Measurements from ENCODE around the gene GAB4.

GAB4 gene

DNA sequence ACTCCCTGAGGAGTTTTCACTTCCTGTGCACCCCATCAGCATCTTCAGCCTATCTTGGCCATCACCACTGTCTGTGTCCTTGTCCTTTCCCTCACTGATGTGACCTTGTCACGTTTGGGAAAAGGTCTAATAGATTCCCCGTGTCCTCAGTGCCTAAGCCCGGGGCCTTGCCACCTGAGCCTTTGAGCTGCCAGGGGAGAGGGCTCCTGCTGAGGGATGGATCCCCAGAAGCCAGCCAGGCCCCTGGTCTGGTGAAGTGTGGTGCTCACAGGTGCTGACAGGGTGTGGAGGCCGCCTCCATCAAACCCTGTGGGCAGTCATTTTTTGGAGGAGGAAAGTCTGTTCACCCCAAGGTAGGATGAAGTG, 47.2 kb downstream of the GAB4 start:
- TF ChIP-seq EZH2phosphoT487 (IDR thresholded peaks at IDR 0.05; ENCODE audit: borderline replicate concordance, low read length) = no peak
- TF ChIP-seq, protein P1, sequence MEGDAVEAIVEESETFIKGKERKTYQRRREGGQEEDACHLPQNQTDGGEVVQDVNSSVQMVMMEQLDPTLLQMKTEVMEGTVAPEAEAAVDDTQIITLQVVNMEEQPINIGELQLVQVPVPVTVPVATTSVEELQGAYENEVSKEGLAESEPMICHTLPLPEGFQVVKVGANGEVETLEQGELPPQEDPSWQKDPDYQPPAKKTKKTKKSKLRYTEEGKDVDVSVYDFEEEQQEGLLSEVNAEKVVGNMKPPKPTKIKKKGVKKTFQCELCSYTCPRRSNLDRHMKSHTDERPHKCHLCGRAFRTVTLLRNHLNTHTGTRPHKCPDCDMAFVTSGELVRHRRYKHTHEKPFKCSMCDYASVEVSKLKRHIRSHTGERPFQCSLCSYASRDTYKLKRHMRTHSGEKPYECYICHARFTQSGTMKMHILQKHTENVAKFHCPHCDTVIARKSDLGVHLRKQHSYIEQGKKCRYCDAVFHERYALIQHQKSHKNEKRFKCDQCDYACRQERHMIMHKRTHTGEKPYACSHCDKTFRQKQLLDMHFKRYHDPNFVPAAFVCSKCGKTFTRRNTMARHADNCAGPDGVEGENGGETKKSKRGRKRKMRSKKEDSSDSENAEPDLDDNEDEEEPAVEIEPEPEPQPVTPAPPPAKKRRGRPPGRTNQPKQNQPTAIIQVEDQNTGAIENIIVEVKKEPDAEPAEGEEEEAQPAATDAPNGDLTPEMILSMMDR (IDR thresholded peaks at IDR 0.05; ENCODE audit: low read depth, low read length, poor library complexity, severe bottlenecking) = no peak
- H3K79me2 ChIP-seq (ENCODE audit: control insufficient read depth, low read length) = no peaks in the 10 kb centered on the region
- H3K9me2 ChIP-seq (replicated peaks; ENCODE audit: control insufficient read depth, low read length) = no peaks in the 10 kb centered on the region
- H4K20me1 ChIP-seq (ENCODE audit: control insufficient read depth, insufficient read depth, low read depth, low read length) = no peaks in the 10 kb centered on the region
- H3K27ac ChIP-seq (ENCODE audit: low read depth, low read length) = no peak overlapping the region
- no peak overlapping the region for H3K4me3 ChIP-seq (ENCODE audit: low read length)
- H3F3A ChIP-seq (ENCODE audit: control insufficient read depth, insufficient read depth) = no peaks in the 10 kb centered on the region
- no peaks in the 10 kb centered on the region for H3K36me3 ChIP-seq (ENCODE audit: control insufficient read depth, low read length)
- H3K4me1 ChIP-seq (ENCODE audit: control insufficient read depth, low read length) = peaks cover 9% of the 10 kb centered on the region
- no peaks in the 10 kb centered on the region for H3K9me3 ChIP-seq (ENCODE audit: control insufficient read depth, insufficient read depth, low read length)
- H3K4me2 ChIP-seq (ENCODE audit: low read length) = no peak overlapping the region
- no peaks in the 10 kb centered on the region for H3K27me3 ChIP-seq (ENCODE audit: control insufficient read depth, low read length)

DNA sequence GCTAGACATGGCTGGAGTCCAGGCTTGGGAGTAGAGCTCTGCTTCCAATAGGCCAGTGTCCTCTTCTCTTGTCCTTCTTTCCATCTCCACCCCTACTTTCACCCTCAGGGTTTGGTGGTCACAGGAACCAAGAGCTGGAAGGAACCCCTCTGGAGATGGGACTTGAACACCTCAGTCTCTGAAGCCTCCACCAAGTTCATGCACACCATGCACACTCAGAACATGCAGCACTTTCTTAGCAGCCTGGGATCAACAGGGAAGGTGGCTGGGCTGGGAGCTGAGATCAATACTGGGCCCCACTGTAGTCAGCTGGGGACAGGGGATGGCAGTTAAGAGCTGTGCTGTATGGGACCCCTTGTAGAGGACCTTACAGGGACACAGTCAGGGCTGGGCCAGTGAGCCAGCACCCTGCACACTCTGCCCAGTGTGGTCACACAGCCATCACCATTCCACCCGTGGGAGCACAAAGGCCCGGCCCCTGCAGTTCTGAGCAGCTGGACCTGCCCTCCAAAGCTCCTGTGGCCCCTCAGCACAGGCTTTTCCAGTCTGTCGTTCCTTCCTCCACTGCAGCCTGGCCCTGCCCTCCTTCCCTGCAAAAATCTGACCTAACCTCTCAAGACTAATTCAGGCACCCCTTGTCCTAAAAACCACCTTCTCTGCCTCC, 47.7 kb downstream of the GAB4 start:
- Histone ChIP-seq H3K36me3 (ENCODE audit: control insufficient read depth, low read length) (no peaks in the 10 kb centered on the region), H3K27ac (ENCODE audit: low read depth, low read length) (no peak overlapping the region), H3F3A (ENCODE audit: control insufficient read depth, insufficient read depth) (no peaks in the 10 kb centered on the region), H3K27me3 (ENCODE audit: control insufficient read depth, low read length) (no peaks in the 10 kb centered on the region), H3K4me1 (ENCODE audit: control insufficient read depth, low read length) (peaks cover 14% of the 10 kb centered on the region), H3K79me2 (ENCODE audit: control insufficient read depth, low read length) (no peaks in the 10 kb centered on the region), H3K9me3 (ENCODE audit: control insufficient read depth, insufficient read depth, low read length) (no peaks in the 10 kb centered on the region), H3K4me3 (ENCODE audit: low read length) (no peak overlapping the region), H4K20me1 (ENCODE audit: control insufficient read depth, insufficient read depth, low read depth, low read length) (no peaks in the 10 kb centered on the region), H3K9me2 (replicated peaks; ENCODE audit: control insufficient read depth, low read length) (no peaks in the 10 kb centered on the region), H3K4me2 (ENCODE audit: low read length) (no peak overlapping the region)
- TF ChIP-seq, protein P1 (IDR thresholded peaks at IDR 0.05; ENCODE audit: low read depth, low read length, poor library complexity, severe bottlenecking) = no peak
- no peak for TF ChIP-seq EZH2phosphoT487 (IDR thresholded peaks at IDR 0.05; ENCODE audit: borderline replicate concordance, low read length)

DNA sequence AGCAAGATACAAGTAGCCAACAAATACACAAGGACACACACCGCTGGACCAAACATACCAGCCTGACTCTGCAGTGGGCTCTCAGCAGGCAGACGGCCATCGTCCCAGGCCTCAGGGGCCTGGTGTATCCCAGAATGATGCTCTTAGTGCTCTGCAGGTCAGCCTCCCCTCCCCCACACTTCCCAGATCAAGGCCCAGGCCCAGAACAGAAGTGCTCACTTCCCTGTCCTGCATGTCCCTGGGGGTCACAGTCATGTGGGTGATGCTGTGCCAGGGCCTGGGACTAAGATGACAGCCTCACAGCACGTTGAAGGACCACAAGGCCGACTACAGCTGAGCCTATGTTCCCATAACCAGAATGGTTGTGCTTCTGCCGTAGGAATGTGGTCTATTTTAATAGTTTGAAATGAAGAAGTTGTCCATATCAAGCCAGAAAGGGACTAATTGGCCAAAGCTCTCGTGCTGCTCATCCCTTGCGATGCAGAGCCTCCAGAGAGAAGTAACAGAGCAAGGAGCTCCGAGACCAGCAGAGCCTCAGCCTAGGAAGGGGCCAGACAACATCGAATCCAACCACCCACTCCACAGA, 48.6 kb downstream of the GAB4 start:
- Histone ChIP-seq H3K79me2 (ENCODE audit: control insufficient read depth, low read length) (no peaks in the 10 kb centered on the region), H3K9me2 (replicated peaks; ENCODE audit: control insufficient read depth, low read length) (no peaks in the 10 kb centered on the region), H3K36me3 (ENCODE audit: control insufficient read depth, low read length) (no peaks in the 10 kb centered on the region), H3F3A (ENCODE audit: control insufficient read depth, insufficient read depth) (no peaks in the 10 kb centered on the region), H3K27me3 (ENCODE audit: control insufficient read depth, low read length) (no peaks in the 10 kb centered on the region), H3K27ac (ENCODE audit: low read depth, low read length) (no peak overlapping the region), H3K4me1 (ENCODE audit: control insufficient read depth, low read length) (peaks cover 16% of the 10 kb centered on the region), H3K9me3 (ENCODE audit: control insufficient read depth, insufficient read depth, low read length) (no peaks in the 10 kb centered on the region), H3K4me2 (ENCODE audit: low read length) (no peak overlapping the region), H3K4me3 (ENCODE audit: low read length) (no peak overlapping the region), H4K20me1 (ENCODE audit: control insufficient read depth, insufficient read depth, low read depth, low read length) (no peaks in the 10 kb centered on the region)
- TF ChIP-seq, protein P1 (IDR thresholded peaks at IDR 0.05; ENCODE audit: low read depth, low read length, poor library complexity, severe bottlenecking) = no peak
- no peak for TF ChIP-seq EZH2phosphoT487 (IDR thresholded peaks at IDR 0.05; ENCODE audit: borderline replicate concordance, low read length)

All from DOHH2 (cell line).